WERI-Rb-1 (cell line): Measurements from ENCODE around the gene CDC25A.

Source experiments
- DNase-seq: peaks from one replicate; pipeline ENCODE4 v3.0.0-alpha.2; 2020
- H3K27ac ChIP-seq: fragments of 250-450 bp; sonication (Bioruptor Pico); 2 replicates; pipeline ENCODE4 v1.5.1; 2020; ENCODE audit warnings: mild to moderate bottlenecking, moderate library complexity
- H3K27me3 ChIP-seq: fragments of 250-450 bp; sonication (Bioruptor Pico); 2 replicates; pipeline ENCODE4 v1.5.1; 2021; ENCODE audit warnings: mild to moderate bottlenecking, low read depth, moderate library complexity; ENCODE audit not compliant: insufficient read depth, severe bottlenecking
- H3K36me3 ChIP-seq: fragments of 250-450 bp; sonication (Bioruptor Pico); 2 replicates; pipeline ENCODE4 v1.5.1; 2020; ENCODE audit warnings: mild to moderate bottlenecking, moderate library complexity
- H3K4me3 ChIP-seq: 2 replicates; pipeline ENCODE4 v1.5.1; 2011; ENCODE audit warnings: low read depth, mild to moderate bottlenecking, control low read depth, low read length
- H3K9me3 ChIP-seq: fragments of 250-450 bp; sonication (Bioruptor Pico); 2 replicates; pipeline ENCODE4 v1.5.1; 2021; ENCODE audit warnings: mild to moderate bottlenecking, moderate library complexity; ENCODE audit not compliant: severe bottlenecking
- TF ChIP-seq, protein P1 (sequence below): IDR thresholded peaks from 2 replicates; pipeline ENCODE4 v1.5.1; 2011; ENCODE audit warnings: low read depth, mild to moderate bottlenecking, control low read depth, inconsistent platforms, low read length

CDC25A gene

DNA sequence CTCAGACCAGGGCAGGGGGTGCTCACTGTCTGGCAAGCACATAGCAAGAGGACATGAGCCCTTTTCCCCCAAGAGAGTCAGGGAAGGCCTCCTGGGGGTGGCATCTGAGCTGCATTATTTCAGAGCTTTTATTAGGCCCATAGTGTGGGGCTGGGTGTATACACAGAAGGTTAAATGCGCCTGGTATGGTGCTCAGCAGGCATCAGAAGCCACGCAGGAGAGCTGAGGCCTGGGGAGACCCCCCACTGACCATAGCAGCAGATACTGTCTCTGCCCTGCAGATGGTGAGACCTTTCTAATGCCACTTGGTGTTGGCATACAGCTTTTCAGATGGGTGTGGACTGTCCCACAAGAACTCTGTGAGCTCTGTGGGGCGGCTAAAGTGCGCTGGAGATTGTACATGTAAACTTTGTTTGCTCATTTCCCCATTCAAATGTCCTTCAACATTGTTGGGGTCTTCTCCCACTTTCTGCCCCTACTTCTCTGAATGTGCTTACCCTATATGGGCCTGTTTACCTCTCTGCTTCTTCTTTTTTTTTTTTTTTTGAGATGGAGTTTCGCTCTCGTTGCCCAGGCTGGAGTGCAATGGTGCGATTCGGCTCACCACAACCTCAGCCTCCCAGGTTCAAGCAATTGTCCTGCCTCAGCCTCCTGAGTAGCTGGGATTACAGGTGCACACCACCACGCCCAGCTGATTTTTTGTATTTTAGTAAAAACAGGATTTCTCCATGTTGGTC, 62.2 kb downstream of the CDC25A start:
- H3K36me3 ChIP-seq, result no peaks in the 10 kb centered on the region
- TF ChIP-seq, protein P1, sequence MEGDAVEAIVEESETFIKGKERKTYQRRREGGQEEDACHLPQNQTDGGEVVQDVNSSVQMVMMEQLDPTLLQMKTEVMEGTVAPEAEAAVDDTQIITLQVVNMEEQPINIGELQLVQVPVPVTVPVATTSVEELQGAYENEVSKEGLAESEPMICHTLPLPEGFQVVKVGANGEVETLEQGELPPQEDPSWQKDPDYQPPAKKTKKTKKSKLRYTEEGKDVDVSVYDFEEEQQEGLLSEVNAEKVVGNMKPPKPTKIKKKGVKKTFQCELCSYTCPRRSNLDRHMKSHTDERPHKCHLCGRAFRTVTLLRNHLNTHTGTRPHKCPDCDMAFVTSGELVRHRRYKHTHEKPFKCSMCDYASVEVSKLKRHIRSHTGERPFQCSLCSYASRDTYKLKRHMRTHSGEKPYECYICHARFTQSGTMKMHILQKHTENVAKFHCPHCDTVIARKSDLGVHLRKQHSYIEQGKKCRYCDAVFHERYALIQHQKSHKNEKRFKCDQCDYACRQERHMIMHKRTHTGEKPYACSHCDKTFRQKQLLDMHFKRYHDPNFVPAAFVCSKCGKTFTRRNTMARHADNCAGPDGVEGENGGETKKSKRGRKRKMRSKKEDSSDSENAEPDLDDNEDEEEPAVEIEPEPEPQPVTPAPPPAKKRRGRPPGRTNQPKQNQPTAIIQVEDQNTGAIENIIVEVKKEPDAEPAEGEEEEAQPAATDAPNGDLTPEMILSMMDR, result no peak
- H3K9me3 ChIP-seq, result no peaks in the 10 kb centered on the region
- DNase-seq, result no peak
- H3K27me3 ChIP-seq, result no peaks in the 10 kb centered on the region
- H3K27ac ChIP-seq, result no peak overlapping the region
- no peak overlapping the region for H3K4me3 ChIP-seq

DNA sequence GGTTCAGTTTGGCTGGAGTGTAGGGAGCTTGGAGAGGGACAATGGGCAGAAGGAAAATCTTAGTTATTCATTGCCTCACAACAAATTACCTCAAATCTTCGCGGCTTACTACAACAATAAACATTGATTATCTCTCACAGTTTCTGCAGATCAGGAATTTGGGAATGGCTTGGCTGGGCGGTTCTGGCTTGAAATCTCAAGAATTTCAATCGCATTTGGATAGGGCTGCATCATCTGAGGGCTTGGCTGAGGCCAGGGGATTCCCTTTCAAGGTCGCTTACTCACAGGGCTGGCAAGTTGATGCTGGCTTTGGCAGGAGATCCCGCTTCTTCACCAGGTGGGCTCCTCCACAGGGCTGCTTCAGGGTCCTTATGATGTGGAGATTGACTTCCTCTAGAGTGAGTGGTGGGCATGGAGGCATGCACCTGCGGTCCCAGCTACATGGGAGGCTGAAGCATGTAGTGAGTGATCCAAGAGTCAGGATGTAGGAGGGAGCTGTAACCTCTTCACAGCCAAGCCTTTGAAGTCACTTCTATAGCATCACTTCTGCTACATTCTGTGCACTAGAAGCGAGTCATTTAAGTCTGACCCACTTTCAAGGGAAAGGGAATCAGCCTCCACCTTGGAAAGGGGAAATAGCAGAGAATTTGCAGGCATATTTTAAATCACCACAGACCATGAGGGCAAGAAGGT, 63.1 kb downstream of the CDC25A start:
- Histone ChIP-seq H3K9me3 (no peaks in the 10 kb centered on the region), H3K36me3 (no peaks in the 10 kb centered on the region), H3K27ac (no peak overlapping the region), H3K4me3 (no peak overlapping the region), H3K27me3 (no peaks in the 10 kb centered on the region)
- TF ChIP-seq, protein P1, result no peak
- no peak for DNase-seq

DNA sequence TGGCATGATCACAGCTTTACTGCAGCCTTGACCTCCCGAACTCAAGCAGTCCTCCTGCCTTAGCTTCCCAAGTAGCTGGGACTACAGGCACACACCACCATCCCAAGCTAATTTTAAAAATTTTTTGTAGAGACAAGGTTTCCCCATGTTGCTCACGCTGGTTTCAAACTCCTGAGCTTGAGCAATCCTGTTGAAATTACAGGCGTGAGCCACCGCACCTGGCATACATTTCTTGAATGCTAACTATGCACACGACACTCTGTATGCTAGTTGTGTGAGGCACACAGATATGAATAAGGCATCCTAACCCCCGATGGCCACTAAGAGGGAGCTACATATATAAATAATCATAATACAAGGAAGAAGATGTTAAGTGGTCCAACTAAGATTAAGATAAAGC, 64.9 kb downstream of the CDC25A start:
- H3K27me3 ChIP-seq, result no peaks in the 10 kb centered on the region
- no peaks in the 10 kb centered on the region for H3K9me3 ChIP-seq
- H3K27ac ChIP-seq, result no peak overlapping the region
- TF ChIP-seq, protein P1, result no peak
- H3K36me3 ChIP-seq, result no peaks in the 10 kb centered on the region
- no peak overlapping the region for H3K4me3 ChIP-seq
- no peak for DNase-seq

DNA sequence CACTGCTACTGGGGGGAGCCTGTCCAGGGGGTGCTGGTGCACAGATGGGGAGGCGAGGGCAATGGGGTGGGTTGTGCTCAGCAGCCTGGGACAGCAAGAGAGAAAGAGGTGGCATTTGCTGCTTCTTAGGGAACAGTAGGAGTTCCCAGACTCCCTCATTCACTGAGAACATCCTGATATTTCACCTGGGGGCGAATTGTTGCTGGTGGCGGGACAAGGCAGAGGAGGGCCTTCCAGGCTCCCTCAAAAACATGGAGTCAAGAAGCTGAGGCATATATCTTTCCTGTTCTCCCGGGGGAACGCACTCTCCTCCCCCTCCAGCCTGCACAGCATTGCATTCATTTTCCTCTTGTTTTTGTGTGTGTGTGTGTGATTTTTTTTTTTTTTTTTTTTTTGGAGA, 65.7 kb downstream of the CDC25A start:
- no peaks in the 10 kb centered on the region for H3K27me3 ChIP-seq
- TF ChIP-seq, protein P1, result no peak
- no peak for DNase-seq
- H3K9me3 ChIP-seq, result no peaks in the 10 kb centered on the region
- H3K4me3 ChIP-seq, result no peak overlapping the region
- no peak overlapping the region for H3K27ac ChIP-seq
- no peaks in the 10 kb centered on the region for H3K36me3 ChIP-seq

DNA sequence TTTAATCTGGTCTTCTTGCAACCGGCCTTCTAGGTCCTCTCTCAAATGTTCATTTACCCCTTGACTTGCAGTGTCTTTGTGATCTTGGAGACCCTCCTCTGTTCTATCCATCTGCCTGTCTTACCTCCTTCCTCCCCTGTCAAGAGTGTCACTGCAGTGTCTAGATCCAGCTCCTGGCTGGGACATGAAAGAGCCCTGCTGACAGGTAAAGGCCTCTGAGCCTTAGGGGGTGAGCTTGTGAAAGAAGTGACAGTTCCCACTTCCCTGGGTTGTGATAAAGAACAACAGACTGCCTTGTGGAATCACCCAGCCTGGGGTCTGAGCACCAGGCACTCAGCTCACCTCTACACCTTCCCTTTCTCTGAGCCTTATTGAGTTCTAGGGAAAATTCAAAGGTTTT, 68.0 kb downstream of the CDC25A start:
- no peak for DNase-seq
- TF ChIP-seq, protein P1, result no peak
- Histone ChIP-seq H3K4me3 (no peak overlapping the region), H3K9me3 (no peaks in the 10 kb centered on the region), H3K27ac (no peak overlapping the region), H3K36me3 (no peaks in the 10 kb centered on the region), H3K27me3 (no peaks in the 10 kb centered on the region)
